GM12891 (cell line): ENCODE results near the gene MICA.

Experiments used
- POLR2A ChIP-seq: IDR thresholded peaks from 2 replicates; pipeline ENCODE4 v1.6.1; 2011; ENCODE audit warnings: low read depth, low read length, control low read depth
- POLR2AphosphoS5 ChIP-seq: IDR thresholded peaks from 2 replicates; pipeline ENCODE4 v1.6.1; 2011; ENCODE audit warnings: low read depth, low read length, control low read depth
- POU2F2 ChIP-seq: IDR thresholded peaks from 2 replicates; pipeline ENCODE4 v1.6.1; 2011; ENCODE audit warnings: low read depth, mild to moderate bottlenecking, control low read depth, low read length, moderate library complexity
- TAF1 ChIP-seq: IDR thresholded peaks from 2 replicates; pipeline ENCODE4 v1.6.1; 2011; ENCODE audit warnings: low read depth, low read length, control low read depth

DNA sequence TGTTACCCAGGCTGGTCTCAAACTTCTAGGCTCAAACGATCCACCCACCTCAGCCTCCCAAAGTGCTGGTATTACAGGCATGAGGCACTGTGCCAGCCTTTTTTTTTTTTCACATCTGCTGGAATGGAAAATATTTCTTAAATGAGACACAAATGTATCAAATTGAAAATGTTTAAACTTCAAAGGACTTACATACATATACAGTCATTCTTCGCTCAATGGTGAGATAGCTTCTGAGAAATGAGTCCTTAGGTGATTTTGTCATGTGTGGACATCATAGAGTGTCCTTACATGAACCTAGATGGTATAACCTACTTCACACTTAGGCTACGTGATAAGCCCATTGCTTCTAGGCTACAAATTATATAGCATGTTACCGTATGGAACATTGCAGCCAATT is 43.1 kb downstream of the MICA start:
- no peak for TF ChIP-seq POLR2AphosphoS5
- TF ChIP-seq POLR2A: no peak
- no peak for TF ChIP-seq TAF1
- TF ChIP-seq POU2F2: no peak
